A673 (cell line): ENCODE results near the gene HBG2. TPM values are rescaled to one million over a fixed set of nuclear protein-coding genes. Genes with fewer than 3 reads are reported as not detected.

Experiments used
- BruUV-seq: library from RNA; stranded (reverse); fragments of 400-500 nt; replicated peaks from 2 replicates; lab custom pipeline; 2021; lab: Mats Ljungman, UMichigan
- CTCF ChIA-PET: fragments of 300-600 bp; sonication (Branson Sonifier 250); formaldehyde crosslinking; loops from one replicate; lab custom pipeline; 2022; ENCODE audit warnings: antibody characterized with exemption; lab: Charles Lee
- POLR2A ChIA-PET: fragments of 300-600 bp; sonication (Branson Sonifier 250); formaldehyde crosslinking; loops from one replicate; lab custom pipeline; 2022; ENCODE audit warnings: antibody characterized with exemption; ENCODE audit not compliant: low non-redundant PET; lab: Charles Lee
- DNase-seq: peaks from one replicate; pipeline ENCODE4 v3.0.0-alpha.2; 2015; ENCODE audit warnings: low spot score
- H3K27ac ChIP-seq: fragments of 200-600 bp; sonication (generic); 2 replicates; pipeline ENCODE4 v1.5.1; 2016; ENCODE audit warnings: mixed run types, low read depth, mild to moderate bottlenecking, mixed read lengths, antibody characterized with exemption, low read length; ENCODE audit not compliant: poor library complexity, severe bottlenecking
- H3K27me3 ChIP-seq: fragments of 200-600 bp; sonication (generic); replicated peaks from 2 replicates; pipeline ENCODE4 v1.6.1; 2017; ENCODE audit warnings: mixed run types, low read depth, mild to moderate bottlenecking, mixed read lengths, antibody characterized with exemption, low read length; ENCODE audit not compliant: insufficient read depth, poor library complexity
- H3K36me3 ChIP-seq: fragments of 200-600 bp; sonication (generic); 2 replicates; pipeline ENCODE4 v1.6.1; 2016; ENCODE audit warnings: mixed run types, mild to moderate bottlenecking, mixed read lengths, antibody characterized with exemption, low read length; ENCODE audit not compliant: insufficient read depth, poor library complexity, severe bottlenecking
- H3K4me1 ChIP-seq: fragments of 200-600 bp; sonication (generic); 2 replicates; pipeline ENCODE4 v1.6.1; 2017; ENCODE audit warnings: mixed run types, mild to moderate bottlenecking, mixed read lengths, antibody characterized with exemption, low read length; ENCODE audit not compliant: insufficient read depth, poor library complexity, severe bottlenecking
- H3K4me3 ChIP-seq: fragments of 200-600 bp; sonication (generic); 2 replicates; pipeline ENCODE4 v1.5.1; 2016; ENCODE audit warnings: low read depth, mixed run types, mild to moderate bottlenecking, mixed read lengths, low read length; ENCODE audit not compliant: poor library complexity, severe bottlenecking
- H3K9me3 ChIP-seq: fragments of 200-600 bp; sonication (generic); 2 replicates; pipeline ENCODE4 v1.6.1; 2016; ENCODE audit warnings: mixed run types, low read depth, mild to moderate bottlenecking, mixed read lengths, antibody characterized with exemption, low read length; ENCODE audit not compliant: poor library complexity, severe bottlenecking
- EZH2 ChIP-seq: fragments of 200-600 bp; sonication (generic); IDR thresholded peaks from 2 replicates; pipeline ENCODE4 v1.6.1; 2017; ENCODE audit warnings: borderline replicate concordance, low read depth, mild to moderate bottlenecking, mixed read lengths, antibody characterized with exemption, low read length; ENCODE audit not compliant: poor library complexity, severe bottlenecking
- intact Hi-C: fragments of 100-400 bp; cut with micrococcal nuclease; formaldehyde crosslinking; loops from one replicate; pipeline ENCODE4 v1.10.0; 2022; ENCODE audit not compliant: unreplicated experiment
- total RNA-seq: library from RNA; stranded (reverse); gene quantifications from 2 replicates; pipeline ENCODE4 v1.2.3, GENCODE V29; 2021
- TF ChIP-seq, protein P1 (sequence below): fragments of 300-800, 200-600 bp; sonication (generic); conservative IDR thresholded peaks from 2 replicates; pipeline ENCODE4 v1.5.1; 2017; ENCODE audit warnings: low read depth, mild to moderate bottlenecking, antibody characterized with exemption, low read length, moderate library complexity, mixed read lengths

HBG2 gene
- total RNA-seq, 1 experiment from 2014 or later: not detected

DNA sequence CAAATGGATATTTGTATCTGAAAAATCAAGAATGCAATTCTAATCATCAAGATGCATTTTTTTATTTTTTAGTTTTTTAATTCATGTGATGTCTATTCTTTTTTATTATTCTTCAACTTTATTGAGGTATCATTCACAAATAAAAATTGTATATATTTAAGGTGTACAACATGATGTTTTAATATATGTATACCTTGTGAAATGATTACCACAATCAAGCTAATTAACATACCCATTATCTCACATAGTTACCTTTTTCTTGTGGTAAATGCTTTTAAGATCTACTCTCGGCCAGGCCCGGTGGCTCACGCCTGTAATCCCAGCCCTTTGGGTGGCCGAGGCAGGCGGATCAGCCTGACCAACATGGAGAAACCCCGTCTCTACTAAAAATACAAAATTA is 31.4 kb downstream of the HBG2 start:
- POLR2A ChIA-PET: no interaction called here
- TF ChIP-seq EZH2: no peak
- TF ChIP-seq, protein P1, sequence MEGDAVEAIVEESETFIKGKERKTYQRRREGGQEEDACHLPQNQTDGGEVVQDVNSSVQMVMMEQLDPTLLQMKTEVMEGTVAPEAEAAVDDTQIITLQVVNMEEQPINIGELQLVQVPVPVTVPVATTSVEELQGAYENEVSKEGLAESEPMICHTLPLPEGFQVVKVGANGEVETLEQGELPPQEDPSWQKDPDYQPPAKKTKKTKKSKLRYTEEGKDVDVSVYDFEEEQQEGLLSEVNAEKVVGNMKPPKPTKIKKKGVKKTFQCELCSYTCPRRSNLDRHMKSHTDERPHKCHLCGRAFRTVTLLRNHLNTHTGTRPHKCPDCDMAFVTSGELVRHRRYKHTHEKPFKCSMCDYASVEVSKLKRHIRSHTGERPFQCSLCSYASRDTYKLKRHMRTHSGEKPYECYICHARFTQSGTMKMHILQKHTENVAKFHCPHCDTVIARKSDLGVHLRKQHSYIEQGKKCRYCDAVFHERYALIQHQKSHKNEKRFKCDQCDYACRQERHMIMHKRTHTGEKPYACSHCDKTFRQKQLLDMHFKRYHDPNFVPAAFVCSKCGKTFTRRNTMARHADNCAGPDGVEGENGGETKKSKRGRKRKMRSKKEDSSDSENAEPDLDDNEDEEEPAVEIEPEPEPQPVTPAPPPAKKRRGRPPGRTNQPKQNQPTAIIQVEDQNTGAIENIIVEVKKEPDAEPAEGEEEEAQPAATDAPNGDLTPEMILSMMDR: no peak

DNA sequence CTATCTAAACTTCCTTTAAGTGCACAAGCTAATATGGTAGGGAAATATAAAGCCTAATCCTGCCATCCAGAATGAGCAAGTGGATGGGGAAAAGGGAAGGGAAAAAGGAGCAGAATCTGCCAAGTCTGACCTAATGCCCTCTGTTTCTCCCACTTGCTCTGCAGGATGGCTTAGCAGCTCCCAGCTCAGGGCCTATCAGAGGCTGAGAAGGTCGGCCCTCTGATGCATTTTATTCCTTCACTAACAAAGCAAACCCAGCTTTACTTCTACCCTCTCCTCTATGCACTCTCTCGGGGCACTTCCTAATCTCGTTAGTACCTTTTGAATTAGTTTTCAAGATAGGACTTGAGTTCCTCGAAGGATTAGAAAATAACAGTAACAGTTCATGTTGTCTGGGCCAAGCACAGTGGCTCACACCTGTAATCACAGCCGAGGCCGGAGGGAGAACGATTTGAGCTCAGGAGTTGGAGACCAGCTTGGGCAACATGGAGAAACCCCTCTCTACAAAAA is 44.1 kb downstream of the HBG2 start:
- Histone ChIP-seq H3K36me3 (no peaks in the 10 kb centered on the region), H3K27me3 (no peaks in the 10 kb centered on the region), H3K9me3 (no peaks in the 10 kb centered on the region), H3K4me3 (no peak overlapping the region), H3K27ac (no peak overlapping the region), H3K4me1 (no peaks in the 10 kb centered on the region)
- intact Hi-C loops: no loop called here
- TF ChIP-seq, protein P1: no peak
- no peak for TF ChIP-seq EZH2
- CTCF ChIA-PET: no interaction called here
- DNase-seq: no peak
- POLR2A ChIA-PET: no interaction called here
- no TSS peak for BruUV-seq

More for the DNA sequence above, 31.4 kb downstream of the HBG2 start:
- H3K4me3 ChIP-seq: no peak overlapping the region
- no peak overlapping the region for H3K27ac ChIP-seq
- CTCF ChIA-PET: no interaction called here
- no peaks in the 10 kb centered on the region for H3K36me3 ChIP-seq
- no peaks in the 10 kb centered on the region for H3K9me3 ChIP-seq
- H3K4me1 ChIP-seq: no peaks in the 10 kb centered on the region
- H3K27me3 ChIP-seq: no peaks in the 10 kb centered on the region
- no TSS peak for BruUV-seq
- intact Hi-C loops: no loop called here
- no peak for DNase-seq

DNA sequence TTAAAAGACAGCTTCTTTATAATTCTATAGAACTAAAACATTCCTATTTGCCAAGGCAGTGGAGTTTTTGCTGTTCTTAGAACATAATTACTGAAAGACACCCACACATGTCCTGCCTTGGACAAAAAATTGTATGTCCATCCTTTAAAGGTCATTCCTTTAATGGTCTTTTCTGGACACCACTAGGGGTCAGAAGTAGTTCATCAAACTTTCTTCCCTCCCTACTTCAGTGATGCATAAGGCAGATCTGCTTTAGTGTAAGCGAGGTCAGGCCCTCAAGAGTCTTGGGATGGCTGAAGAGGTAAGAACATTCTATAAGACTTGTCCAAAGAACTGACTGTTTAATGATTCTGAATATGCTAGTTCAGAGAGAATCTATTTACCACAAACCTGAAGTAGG is 49.8 kb downstream of the HBG2 start:
- no TSS peak for BruUV-seq
- H3K27ac ChIP-seq: no peak overlapping the region
- DNase-seq: no peak
- ChIA-PET POLR2A (no interaction called here), CTCF (no interaction called here)
- H3K9me3 ChIP-seq: no peaks in the 10 kb centered on the region
- intact Hi-C loops: loop anchor here (5.0 kb wide), 1 partner anchor 178 kb away; the partner anchor contains the start of gene OR51M1
- H3K4me1 ChIP-seq: no peaks in the 10 kb centered on the region
- no peaks in the 10 kb centered on the region for H3K36me3 ChIP-seq
- TF ChIP-seq, protein P1: 0 out of 2 replicates have a peak, but pooled peaks have one; percentile 24
- no peak for TF ChIP-seq EZH2
- no peaks in the 10 kb centered on the region for H3K27me3 ChIP-seq
- no peak overlapping the region for H3K4me3 ChIP-seq
